PC-3 (cell line): Measurements from ENCODE around the gene KSR1. TPM values are rescaled to one million over a fixed set of nuclear protein-coding genes. Genes with fewer than 3 reads are reported as not detected.
"Not testable (repeated sequence)": the region's sequence is repeated elsewhere in the genome, so short reads cannot be mapped to it uniquely, and the experiment has no call there.

ENCODE experiments used
- ATAC-seq: fragments of 200-7000 bp; cut with Tn5 transposase; 2 replicates; pipeline ENCODE4 v1.9.1; 2020; ENCODE audit warnings: mild to moderate bottlenecking, moderate library complexity
- BruUV-seq: library from RNA; stranded (reverse); fragments of 400-500 nt; replicated peaks from 2 replicates; lab custom pipeline; 2021; lab: Mats Ljungman, UMichigan
- CTCF ChIA-PET: fragments of 300-600 bp; sonication (Branson Sonifier 250); formaldehyde crosslinking; loops from one replicate; lab custom pipeline; 2022; ENCODE audit warnings: antibody characterized with exemption; lab: Charles Lee
- POLR2A ChIA-PET: fragments of 300-600 bp; sonication (Branson Sonifier 250); formaldehyde crosslinking; loops from one replicate; lab custom pipeline; 2022; ENCODE audit warnings: antibody characterized with exemption; ENCODE audit not compliant: unreplicated experiment; lab: Charles Lee
- DNase-seq: peaks from one replicate; pipeline ENCODE4 v3.0.0-alpha.2; 2015
- H2AFZ ChIP-seq: fragments of 300-600 bp; sonication (generic); 2 replicates; pipeline ENCODE4 v1.6.0; 2016; ENCODE audit warnings: antibody characterized with exemption, low read length
- H3F3A ChIP-seq: fragments of 300-600 bp; sonication (generic); one replicate; pipeline ENCODE4 v1.6.0; 2017; ENCODE audit warnings: antibody characterized with exemption, low read length, control low read depth, mild to moderate bottlenecking; ENCODE audit not compliant: unreplicated experiment
- H3K27ac ChIP-seq: fragments of 300-600 bp; sonication (generic); 2 replicates; pipeline ENCODE4 v1.5.1; 2016; ENCODE audit warnings: mild to moderate bottlenecking, low read length
- H3K27me3 ChIP-seq: fragments of 300-600 bp; sonication (generic); 2 replicates; pipeline ENCODE4 v1.6.1; 2016; ENCODE audit warnings: low read length, mixed read lengths
- H3K36me3 ChIP-seq: fragments of 300-600 bp; sonication (generic); 2 replicates; pipeline ENCODE4 v1.6.1; 2016; ENCODE audit warnings: low read depth, mixed run types, low read length, mixed read lengths
- H3K4me1 ChIP-seq: fragments of 300-600 bp; sonication (generic); 2 replicates; pipeline ENCODE4 v1.5.1; 2016; ENCODE audit warnings: low read length; ENCODE audit not compliant: insufficient read depth
- H3K4me2 ChIP-seq: fragments of 300-600 bp; sonication (generic); 2 replicates; pipeline ENCODE4 v1.6.0; 2016; ENCODE audit warnings: low read length
- H3K4me3 ChIP-seq: fragments of 300-600 bp; sonication (generic); 2 replicates; pipeline ENCODE4 v1.5.1; 2016; ENCODE audit warnings: mild to moderate bottlenecking, low read length, mixed read lengths
- H3K79me2 ChIP-seq: fragments of 300-600 bp; sonication (generic); 2 replicates; pipeline ENCODE4 v1.6.1; 2017; ENCODE audit warnings: low read length, mixed read lengths
- H3K9ac ChIP-seq: fragments of 300-600 bp; sonication (generic); 2 replicates; pipeline ENCODE4 v1.6.0; 2016; ENCODE audit warnings: mild to moderate bottlenecking, low read length
- H3K9me2 ChIP-seq: fragments of 300-600 bp; sonication (generic); replicated peaks from 2 replicates; pipeline ENCODE4 v1.6.1; 2016; ENCODE audit warnings: mixed run types, low read length, mixed read lengths
- H3K9me3 ChIP-seq: fragments of 300-600 bp; sonication (generic); 2 replicates; pipeline ENCODE4 v1.6.1; 2016; ENCODE audit warnings: low read length, mixed read lengths
- H4K20me1 ChIP-seq: fragments of 300-600 bp; sonication (generic); 2 replicates; pipeline ENCODE4 v1.6.1; 2016; ENCODE audit warnings: low read length, mixed read lengths
- CTCF ChIP-seq: fragments of 300-600 bp; sonication (generic); conservative IDR thresholded peaks from 2 replicates; pipeline ENCODE4 v1.5.1; 2017; ENCODE audit warnings: antibody characterized with exemption, low read depth, mild to moderate bottlenecking, low read length
- EZH2 ChIP-seq: fragments of 300-600 bp; sonication (generic); IDR thresholded peaks from one replicate; pipeline ENCODE4 v1.6.1; 2017; ENCODE audit warnings: antibody characterized with exemption, mild to moderate bottlenecking, low read length; ENCODE audit not compliant: unreplicated experiment
- EZH2phosphoT487 ChIP-seq: fragments of 300-600 bp; sonication (generic); IDR thresholded peaks from 2 replicates; pipeline ENCODE4 v1.6.1; 2018; ENCODE audit warnings: mild to moderate bottlenecking, antibody characterized with exemption, low read length, borderline replicate concordance
- intact Hi-C: fragments of 100-400 bp; cut with micrococcal nuclease; formaldehyde crosslinking; loops from 2 replicates; pipeline ENCODE4 v1.9.0; 2023
- total RNA-seq: library from RNA; depleted of rRNA; stranded (reverse); fragments of >200 nt; gene quantifications from 2 replicates; pipeline ENCODE4 v1.2.3, GENCODE V29; 2014

KSR1 gene
- total RNA-seq, 1 experiment from 2014 or later, result 1.0 TPM

GRCh38 chr17:27663936-27664605 lies 207.8 kb downstream of the KSR1 start:
- Histone ChIP-seq H3K79me2 (no peaks in the 10 kb centered on the region), H3K27me3 (no peaks in the 10 kb centered on the region), H3K9me3 (no peaks in the 10 kb centered on the region), H3K27ac (no peak overlapping the region), H4K20me1 (no peaks in the 10 kb centered on the region), H3K36me3 (no peaks in the 10 kb centered on the region), H3K4me1 (no peaks in the 10 kb centered on the region), H3K4me3 (no peak overlapping the region), H2AFZ (no peak overlapping the region), H3K9me2 (no peaks in the 10 kb centered on the region), H3F3A (no peaks in the 10 kb centered on the region), H3K9ac (no peak overlapping the region), H3K4me2 (no peak overlapping the region)
- ChIA-PET POLR2A (no interaction called here), CTCF (no interaction called here)
- intact Hi-C loops, result no loop called here
- ATAC-seq, result no peak
- no TSS peak for BruUV-seq
- DNase-seq, result no peak
- TF ChIP-seq EZH2phosphoT487 (no peak), EZH2 (no peak), CTCF (no peak)

GRCh38 chr17:27664606-27664965 lies 208.3 kb downstream of the KSR1 start:
- H3K36me3 ChIP-seq, result no peaks in the 10 kb centered on the region
- ChIA-PET POLR2A (no interaction called here), CTCF (no interaction called here)
- TF ChIP-seq CTCF (no peak), EZH2phosphoT487 (no peak), EZH2 (no peak)
- no peaks in the 10 kb centered on the region for H3F3A ChIP-seq
- H3K4me1 ChIP-seq, result no peaks in the 10 kb centered on the region
- no peak overlapping the region for H2AFZ ChIP-seq
- H3K27ac ChIP-seq, result no peak overlapping the region
- intact Hi-C loops, result no loop called here
- H4K20me1 ChIP-seq, result no peaks in the 10 kb centered on the region
- no peaks in the 10 kb centered on the region for H3K9me3 ChIP-seq
- H3K9me2 ChIP-seq, result no peaks in the 10 kb centered on the region
- H3K9ac ChIP-seq, result no peak overlapping the region
- no peak for ATAC-seq
- no TSS peak for BruUV-seq
- H3K27me3 ChIP-seq, result no peaks in the 10 kb centered on the region
- no peaks in the 10 kb centered on the region for H3K79me2 ChIP-seq
- no peak overlapping the region for H3K4me3 ChIP-seq
- no peak overlapping the region for H3K4me2 ChIP-seq
- DNase-seq, result no peak

GRCh38 chr17:27665549-27665948 lies 209.3 kb downstream of the KSR1 start:
- Histone ChIP-seq H3K27ac (no peak overlapping the region), H3K79me2 (no peaks in the 10 kb centered on the region), H3K27me3 (no peaks in the 10 kb centered on the region), H2AFZ (no peak overlapping the region), H3F3A (no peaks in the 10 kb centered on the region), H3K4me2 (no peak overlapping the region), H4K20me1 (no peaks in the 10 kb centered on the region), H3K9me2 (no peaks in the 10 kb centered on the region), H3K4me3 (no peak overlapping the region), H3K36me3 (no peaks in the 10 kb centered on the region), H3K4me1 (no peaks in the 10 kb centered on the region), H3K9ac (no peak overlapping the region), H3K9me3 (no peaks in the 10 kb centered on the region)
- ChIA-PET CTCF (interaction anchor here (0.7 kb wide), 1 partner anchor 209 kb away, joined by 3 read pairs; the partner anchor contains the start of gene KSR1), POLR2A (no interaction called here)
- DNase-seq (no peak), ATAC-seq (no peak)
- TF ChIP-seq CTCF (no peak), EZH2 (no peak), EZH2phosphoT487 (no peak)
- intact Hi-C loops, result no loop called here
- BruUV-seq, result no TSS peak

GRCh38 chr17:27666270-27666669 lies 210.0 kb downstream of the KSR1 start:
- H3K36me3 ChIP-seq, H3K4me3 ChIP-seq, H4K20me1 ChIP-seq, H3F3A ChIP-seq, H3K4me2 ChIP-seq, H2AFZ ChIP-seq, CTCF ChIA-PET, H3K9me2 ChIP-seq, H3K9ac ChIP-seq, POLR2A ChIA-PET, H3K9me3 ChIP-seq, H3K27ac ChIP-seq, H3K79me2 ChIP-seq, BruUV-seq, intact Hi-C loops, DNase-seq, ATAC-seq, H3K4me1 ChIP-seq, H3K27me3 ChIP-seq: not testable (repeated sequence)
